ENCODE data around the gene ZNF484. TPM values are rescaled to one million over a fixed set of nuclear protein-coding genes. Genes with fewer than 3 reads are reported as not detected.
"Not testable (repeated sequence)": the region's sequence is repeated elsewhere in the genome, so short reads cannot be mapped to it uniquely, and the experiment has no call there.

The ZNF484 gene
- total RNA-seq, 1 experiment from 2014 or later, result 5.1 TPM

- Histone ChIP-seq H3K27me3 (no peaks in the 10 kb centered on the region), H3K9me3 (no peaks in the 10 kb centered on the region)
- DNase-seq, result no peak
These were observed 4.4 kb upstream of the ZNF484 start for GRCh38 chr9:92882276-92882675.

GRCh38 chr9:92875373-92875772 is 2.5 kb downstream of the ZNF484 start:
- no peak for DNase-seq
- Histone ChIP-seq H3K36me3 (peaks cover 5% of the 10 kb centered on the region; the same call in 1 of the 2 replicates), H3K27me3 (no peaks in the 10 kb centered on the region), H3K9me3 (no peaks in the 10 kb centered on the region), H3K4me3 (no peak overlapping the region)

More at GRCh38 chr9:92882276-92882675, 4.4 kb upstream of the ZNF484 start:
- H3K36me3 ChIP-seq, result no peaks in the 10 kb centered on the region
- H3K4me3 ChIP-seq, result no peak overlapping the region

GRCh38 chr9:92870289-92870688 is 7.5 kb downstream of the ZNF484 start:
- no peak for DNase-seq
- Histone ChIP-seq H3K27me3 (no peaks in the 10 kb centered on the region), H3K9me3 (no peaks in the 10 kb centered on the region), H3K4me3 (no peak overlapping the region), H3K36me3 (peaks cover 26% of the 10 kb centered on the region)

GRCh38 chr9:92866600-92866999 is 11.2 kb downstream of the ZNF484 start:
- peaks cover 26% of the 10 kb centered on the region for H3K36me3 ChIP-seq
- not testable (repeated sequence) for DNase-seq, H3K27me3 ChIP-seq, H3K4me3 ChIP-seq, H3K9me3 ChIP-seq

- no peak overlapping the region for H3K4me3 ChIP-seq
- H3K36me3 ChIP-seq, result peaks cover 27% of the 10 kb centered on the region
- H3K9me3 ChIP-seq, result no peaks in the 10 kb centered on the region; the same call in 1 of the 2 replicates
- no peak for DNase-seq
- H3K27me3 ChIP-seq, result no peaks in the 10 kb centered on the region
These were observed 13.7 kb downstream of the ZNF484 start for GRCh38 chr9:92864152-92864551.

GRCh38 chr9:92860867-92861266 is 17.0 kb downstream of the ZNF484 start:
- no peak overlapping the region for H3K4me3 ChIP-seq
- peaks cover 19% of the 10 kb centered on the region for H3K36me3 ChIP-seq
- H3K27me3 ChIP-seq, result no peaks in the 10 kb centered on the region
- DNase-seq, result no peak
- H3K9me3 ChIP-seq, result no peaks in the 10 kb centered on the region; the same call in 1 of the 2 replicates

GRCh38 chr9:92857236-92857635 is 20.6 kb downstream of the ZNF484 start:
- H3K36me3 ChIP-seq, result peaks cover 47% of the 10 kb centered on the region
- no peaks in the 10 kb centered on the region; the same call in 1 of the 2 replicates for H3K9me3 ChIP-seq
- no peak overlapping the region for H3K4me3 ChIP-seq
- DNase-seq, result no peak
- no peaks in the 10 kb centered on the region for H3K27me3 ChIP-seq

- DNase-seq, result no peak
These were observed 24.1 kb downstream of the ZNF484 start for GRCh38 chr9:92853716-92854115.

GRCh38 chr9:92850898-92851297 is 26.9 kb downstream of the ZNF484 start:
- DNase-seq, result no peak
- H3K27me3 ChIP-seq, result no peaks in the 10 kb centered on the region
- peaks cover 80% of the 10 kb centered on the region for H3K36me3 ChIP-seq
- no peak overlapping the region for H3K4me3 ChIP-seq
- peaks cover 32% of the 10 kb centered on the region for H3K9me3 ChIP-seq

More at GRCh38 chr9:92853716-92854115, 24.1 kb downstream of the ZNF484 start:
- H3K27me3 ChIP-seq, result no peaks in the 10 kb centered on the region
- H3K4me3 ChIP-seq, result no peak overlapping the region
- peaks cover 4% of the 10 kb centered on the region; the same call in 1 of the 2 replicates for H3K9me3 ChIP-seq
- peaks cover 55% of the 10 kb centered on the region for H3K36me3 ChIP-seq

GRCh38 chr9:92848740-92849139 is 29.1 kb downstream of the ZNF484 start:
- H3K4me3 ChIP-seq, DNase-seq, H3K27me3 ChIP-seq: not testable (repeated sequence)
- Histone ChIP-seq H3K36me3 (peaks cover 72% of the 10 kb centered on the region), H3K9me3 (peaks cover 47% of the 10 kb centered on the region)

- Histone ChIP-seq H3K9me3 (peaks cover 52% of the 10 kb centered on the region), H3K27me3 (no peaks in the 10 kb centered on the region), H3K4me3 (no peak overlapping the region), H3K36me3 (peaks cover 62% of the 10 kb centered on the region)
- no peak for DNase-seq
These were observed 31.1 kb downstream of the ZNF484 start for GRCh38 chr9:92846662-92847145.

- DNase-seq, H3K36me3 ChIP-seq, H3K4me3 ChIP-seq, H3K27me3 ChIP-seq, H3K9me3 ChIP-seq: not testable (repeated sequence)
These were observed 39.4 kb downstream of the ZNF484 start for GRCh38 chr9:92838411-92838810.

- Histone ChIP-seq H3K36me3 (no peaks in the 10 kb centered on the region), H3K4me3 (no peak overlapping the region), H3K27me3 (no peaks in the 10 kb centered on the region), H3K9me3 (peaks cover 5% of the 10 kb centered on the region)
- DNase-seq, result no peak
These were observed 40.6 kb downstream of the ZNF484 start for GRCh38 chr9:92837191-92837590.

GRCh38 chr9:92829420-92829819 is 48.4 kb downstream of the ZNF484 start:
- no peak for DNase-seq
- H3K36me3 ChIP-seq, result no peaks in the 10 kb centered on the region
- H3K4me3 ChIP-seq, result no peak overlapping the region
- H3K27me3 ChIP-seq, result peaks cover 3% of the 10 kb centered on the region; the same call in 1 of the 2 replicates
- no peaks in the 10 kb centered on the region for H3K9me3 ChIP-seq

- H3K4me3 ChIP-seq, H3K36me3 ChIP-seq, DNase-seq, H3K9me3 ChIP-seq: not testable (repeated sequence)
- peaks cover 22% of the 10 kb centered on the region for H3K27me3 ChIP-seq
These were observed 52.8 kb downstream of the ZNF484 start for GRCh38 chr9:92825065-92825464.

- no peak for DNase-seq
These were observed 56.9 kb downstream of the ZNF484 start for GRCh38 chr9:92820964-92821363.

GRCh38 chr9:92819898-92820297 is 57.9 kb downstream of the ZNF484 start:
- not testable (repeated sequence) for H3K36me3 ChIP-seq, DNase-seq
- H3K27me3 ChIP-seq, result peaks cover 44% of the 10 kb centered on the region

More at GRCh38 chr9:92820964-92821363, 56.9 kb downstream of the ZNF484 start:
- Histone ChIP-seq H3K27me3 (peaks cover 38% of the 10 kb centered on the region), H3K36me3 (no peaks in the 10 kb centered on the region), H3K4me3 (no peak overlapping the region), H3K9me3 (no peaks in the 10 kb centered on the region)

GRCh38 chr9:92809629-92810326 is 68.1 kb downstream of the ZNF484 start:
- H3K9me3 ChIP-seq, H3K36me3 ChIP-seq, DNase-seq, H3K4me3 ChIP-seq: not testable (repeated sequence)
- peaks cover 82% of the 10 kb centered on the region for H3K27me3 ChIP-seq

More at GRCh38 chr9:92819898-92820297, 57.9 kb downstream of the ZNF484 start:
- not testable (repeated sequence) for H3K4me3 ChIP-seq, H3K9me3 ChIP-seq

Measured in MG63 (cell line).